ENCODE data around the gene PREX1. TPM values are rescaled to one million over a fixed set of nuclear protein-coding genes. Genes with fewer than 3 reads are reported as not detected.

The PREX1 gene
- total and polyA plus RNA-seq, 2 donors (not counting 3 experiments of a cell fraction or from before 2014, with no cell fraction given): 51.3 to 72.9 TPM

GRCh38 chr20:48585061-48585870 lies 242.5 kb downstream of the PREX1 start:
- no peak for TF ChIP-seq GATA2 (IDR thresholded peaks at IDR 0.05; ENCODE audit: insufficient read depth, insufficient read length, low read depth, low read length)
- dilution Hi-C loops (cut with MboI; ENCODE audit: extremely low pct_ligation_motif_present, low sequenced_read_pairs): no loop called here
- POLR2A ChIA-PET: no interaction called here

GRCh38 chr20:48584391-48585060 lies 243.3 kb downstream of the PREX1 start:
- H3K36me3 ChIP-seq (ENCODE audit: control insufficient read depth in 2 of 2, extremely low read depth in 1 of 2, insufficient read depth in 2 of 2, low read length in 2 of 2): no peaks in the 10 kb centered on the region
- DNase-seq (ENCODE audit: low read depth, low spot score): no peak
- TF ChIP-seq POLR2A (IDR thresholded peaks at IDR 0.05; ENCODE audit: low read depth, low read length) (no peak), CTCF (IDR thresholded peaks at IDR 0.05; ENCODE audit: extremely low read depth in 1 of 2, insufficient read depth in 1 of 2, low read depth in 1 of 2, low read length in 2 of 2) (no peak), JUN (IDR thresholded peaks at IDR 0.05; ENCODE audit: borderline replicate concordance, insufficient read depth, insufficient read length, low read depth) (no peak), MYC (IDR thresholded peaks at IDR 0.05; ENCODE audit: low read depth, low read length) (no peak), MAX (IDR thresholded peaks at IDR 0.05; ENCODE audit: insufficient read depth, insufficient read length) (no peak)
- no peak for FAIRE-seq
- no peak overlapping the region for H2AFZ ChIP-seq (ENCODE audit: low read depth, low read length)
- dilution Hi-C loops (cut with MboI; ENCODE audit: extremely low pct_ligation_motif_present, low sequenced_read_pairs) (no loop called here), intact Hi-C loops (cut with micrococcal nuclease) (no loop called here)
- H3K79me2 ChIP-seq (ENCODE audit: control insufficient read depth, insufficient read depth, low read length): no peaks in the 10 kb centered on the region
- H3K4me2 ChIP-seq (ENCODE audit: insufficient read depth, low read length): no peak overlapping the region
- H4K20me1 ChIP-seq (replicated peaks; ENCODE audit: control insufficient read depth, extremely low read depth, insufficient read depth, low read length): no peaks in the 10 kb centered on the region
- CTCF ChIA-PET: no interaction called here
- no peaks in the 10 kb centered on the region for H3K9me1 ChIP-seq (replicated peaks; ENCODE audit: control insufficient read depth, extremely low read depth, insufficient read depth, low read length)
- POLR2A ChIA-PET: no interaction called here
- BruUV-seq (replicated peaks): no TSS peak
- H3K27ac ChIP-seq (ENCODE audit: insufficient read depth, low read depth, low read length): no peak overlapping the region
- no peaks in the 10 kb centered on the region for H3K4me1 ChIP-seq (ENCODE audit: control insufficient read depth, extremely low read depth, insufficient read depth, low read length)
- H3K9ac ChIP-seq (replicated peaks; ENCODE audit: extremely low read depth, insufficient read depth, low read length): no peak overlapping the region
- peaks cover 0 to 2% of the 10 kb centered on the region in 2 experiments for H3K27me3 ChIP-seq (ENCODE audit: control insufficient read depth in 2 of 2, insufficient read depth in 2 of 2, low read length in 2 of 2)
- no peaks in the 10 kb centered on the region for H3K9me3 ChIP-seq (replicated peaks; ENCODE audit: control insufficient read depth, insufficient read depth, low read length)
- H3K4me3 ChIP-seq (replicated peaks in 1 of 3; ENCODE audit: insufficient read depth in 1 of 3, low read depth in 1 of 3, low read length in 3 of 3): no peak overlapping the region

More at GRCh38 chr20:48585061-48585870, 242.5 kb downstream of the PREX1 start:
- Histone ChIP-seq H3K9ac (replicated peaks; ENCODE audit: extremely low read depth, insufficient read depth, low read length) (no peak overlapping the region), H3K79me2 (ENCODE audit: control insufficient read depth, insufficient read depth, low read length) (no peaks in the 10 kb centered on the region), H3K27me3 (ENCODE audit: control insufficient read depth in 2 of 2, insufficient read depth in 2 of 2, low read length in 2 of 2) (peaks cover 0 to 2% of the 10 kb centered on the region in 2 experiments), H3K4me2 (ENCODE audit: insufficient read depth, low read length) (no peak overlapping the region), H3K36me3 (ENCODE audit: control insufficient read depth in 2 of 2, extremely low read depth in 1 of 2, insufficient read depth in 2 of 2, low read length in 2 of 2) (no peaks in the 10 kb centered on the region), H2AFZ (ENCODE audit: low read depth, low read length) (no peak overlapping the region), H3K4me1 (ENCODE audit: control insufficient read depth, extremely low read depth, insufficient read depth, low read length) (no peaks in the 10 kb centered on the region), H3K27ac (ENCODE audit: insufficient read depth, low read depth, low read length) (no peak overlapping the region), H4K20me1 (replicated peaks; ENCODE audit: control insufficient read depth, extremely low read depth, insufficient read depth, low read length) (no peaks in the 10 kb centered on the region), H3K9me3 (replicated peaks; ENCODE audit: control insufficient read depth, insufficient read depth, low read length) (no peaks in the 10 kb centered on the region), H3K4me3 (replicated peaks in 1 of 3; ENCODE audit: insufficient read depth in 1 of 3, low read depth in 1 of 3, low read length in 3 of 3) (no peak overlapping the region), H3K9me1 (replicated peaks; ENCODE audit: control insufficient read depth, extremely low read depth, insufficient read depth, low read length) (no peaks in the 10 kb centered on the region)
- FAIRE-seq (no peak), DNase-seq (ENCODE audit: low read depth, low spot score) (no peak)
- CTCF ChIA-PET: no interaction called here
- BruUV-seq (replicated peaks): no TSS peak
- intact Hi-C loops (cut with micrococcal nuclease): no loop called here
